Activated naive CD8-positive, alpha-beta T cell treated with anti-CD3 and anti-CD28 coated beads, Interleukin-2, amount 10 ng/mL, durations not matched to agents 7 days and 5 days (primary cell): ENCODE measurements around the gene EYA3. TPM values are rescaled to one million over a fixed set of nuclear protein-coding genes. Genes with fewer than 3 reads are reported as not detected.
A peak's percentile ranks its signal among the peaks of the same experiment; 100 is the strongest.

Experiments
- ATAC-seq: fragments of 150-1000 bp; cut with Tn5 transposase; one replicate; pipeline ENCODE4 v1.10.0; 2021; ENCODE audit warnings: low read depth, moderate library complexity
- POLR2A ChIA-PET: fragments of 350-600 bp; sonication (Branson Sonifier 250); formaldehyde crosslinking; loops from one replicate; lab custom pipeline; 2021; ENCODE audit warnings: antibody characterized with exemption; lab: Charles Lee
- DNase-seq: peaks from one replicate; pipeline ENCODE4 v3.0.0; 2021
- H3K27ac Mint-ChIP-seq: one replicate; pipeline ENCODE4 v1.8.0; 2022; ENCODE audit warnings: mild to moderate bottlenecking, mixed read lengths
- H3K27me3 Mint-ChIP-seq: one replicate; pipeline ENCODE4 v1.8.0; 2022; ENCODE audit warnings: mild to moderate bottlenecking, moderate library complexity, mixed read lengths
- H3K36me3 Mint-ChIP-seq: one replicate; pipeline ENCODE4 v1.8.0; 2021; ENCODE audit warnings: mild to moderate bottlenecking, mixed read lengths
- H3K4me1 Mint-ChIP-seq: one replicate; pipeline ENCODE4 v1.8.0; 2021; ENCODE audit warnings: mixed read lengths
- H3K4me3 Mint-ChIP-seq: one replicate; pipeline ENCODE4 v1.8.0; 2022; ENCODE audit warnings: mild to moderate bottlenecking, moderate library complexity, mixed read lengths
- H3K9me3 Mint-ChIP-seq: one replicate; pipeline ENCODE4 v1.8.0; 2021; ENCODE audit warnings: mixed read lengths
- total RNA-seq, 2 experiments: library from RNA; stranded (reverse); gene quantifications; one replicate each; pipeline ENCODE4 v1.2.3, GENCODE V29; 2021

The EYA3 gene
- total RNA-seq, 2 experiments from 2014 or later: 27.0 to 27.3 TPM

DNA sequence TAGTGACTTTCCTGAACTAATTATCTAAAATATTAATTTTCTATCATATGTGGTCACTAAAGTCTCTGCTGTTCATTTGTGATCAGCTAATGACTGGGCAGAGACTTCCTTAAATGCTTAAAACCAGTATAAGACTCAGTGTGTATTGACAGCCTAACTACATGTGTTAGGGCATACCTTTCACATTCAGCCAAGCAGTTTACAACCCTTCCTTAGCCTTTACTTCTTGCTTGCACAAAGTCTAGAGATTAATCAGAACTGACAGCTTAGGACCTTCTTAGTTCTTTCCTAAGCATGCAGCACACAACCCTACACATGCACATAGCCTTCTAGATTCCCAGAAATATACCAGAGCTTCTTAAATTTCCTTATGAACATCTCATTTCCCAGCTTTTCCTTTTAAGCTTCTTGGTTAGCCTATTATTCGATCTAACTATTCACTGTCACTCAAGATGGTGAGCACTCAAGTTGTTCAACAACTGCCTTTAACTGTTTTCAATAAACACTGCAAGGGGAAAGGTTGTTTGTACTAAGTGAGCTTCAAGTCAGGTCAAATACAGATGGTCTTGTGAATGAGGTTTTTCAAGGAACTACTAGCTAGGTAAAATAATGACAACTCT, 13.4 kb downstream of the EYA3 start:
- DNase-seq (no peak), ATAC-seq (no peak)
- Mint-ChIP-seq H3K36me3 (peaks cover 16% of the 10 kb centered on the region), H3K27me3 (no peaks in the 10 kb centered on the region), H3K4me1 (peaks cover 18% of the 10 kb centered on the region), H3K9me3 (no peaks in the 10 kb centered on the region), H3K27ac (no peak overlapping the region), H3K4me3 (no peak overlapping the region)
- POLR2A ChIA-PET: no interaction called here

DNA sequence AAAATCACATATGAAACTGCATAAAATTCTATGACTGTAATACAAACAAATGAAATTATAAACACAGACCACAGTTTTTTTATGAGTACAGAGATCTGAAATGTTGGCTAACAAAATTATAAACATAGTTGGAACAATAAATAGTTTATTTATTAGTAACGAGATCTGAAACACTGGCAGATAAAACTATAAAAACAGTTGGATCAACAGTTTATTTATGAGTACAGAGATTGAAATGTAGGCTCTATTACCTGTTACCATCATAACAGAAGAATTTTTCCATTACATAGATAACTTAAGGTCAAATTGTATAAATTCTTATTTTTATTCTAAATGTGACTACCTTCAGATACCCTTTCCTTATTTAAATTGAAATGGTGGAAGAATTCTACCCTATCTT, 14.5 kb downstream of the EYA3 start:
- no peaks in the 10 kb centered on the region for H3K27me3 Mint-ChIP-seq
- no peaks in the 10 kb centered on the region for H3K9me3 Mint-ChIP-seq
- DNase-seq (no peak), ATAC-seq (no peak)
- POLR2A ChIA-PET: no interaction called here
- no peak overlapping the region for H3K27ac Mint-ChIP-seq
- H3K36me3 Mint-ChIP-seq: peaks cover 15% of the 10 kb centered on the region
- no peak overlapping the region for H3K4me3 Mint-ChIP-seq
- peaks cover 18% of the 10 kb centered on the region for H3K4me1 Mint-ChIP-seq

DNA sequence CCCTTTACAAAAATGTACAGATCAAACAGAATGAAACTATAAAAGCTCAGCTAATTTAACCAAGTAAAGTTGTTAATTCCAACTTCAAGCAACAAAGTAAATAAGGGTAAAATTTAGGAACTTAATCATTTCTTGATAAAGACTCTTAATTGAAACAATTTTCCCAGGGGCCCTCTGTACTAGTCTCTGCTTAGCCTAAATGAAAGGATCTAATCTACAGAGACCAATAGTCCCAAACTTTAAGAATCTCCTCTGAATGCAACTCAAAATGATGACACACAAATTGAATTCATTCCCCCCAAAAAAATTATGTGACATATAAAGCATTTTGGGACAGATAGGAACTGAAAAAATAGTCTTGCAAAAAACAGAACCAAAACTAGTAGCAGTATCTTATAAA, 16.6 kb downstream of the EYA3 start:
- no peak overlapping the region for H3K4me3 Mint-ChIP-seq
- POLR2A ChIA-PET: no interaction called here
- no peak overlapping the region for H3K27ac Mint-ChIP-seq
- no peaks in the 10 kb centered on the region for H3K9me3 Mint-ChIP-seq
- peaks cover 20% of the 10 kb centered on the region for H3K4me1 Mint-ChIP-seq
- H3K27me3 Mint-ChIP-seq: no peaks in the 10 kb centered on the region
- H3K36me3 Mint-ChIP-seq: peaks cover 14% of the 10 kb centered on the region
- DNase-seq (no peak), ATAC-seq (no peak)

DNA sequence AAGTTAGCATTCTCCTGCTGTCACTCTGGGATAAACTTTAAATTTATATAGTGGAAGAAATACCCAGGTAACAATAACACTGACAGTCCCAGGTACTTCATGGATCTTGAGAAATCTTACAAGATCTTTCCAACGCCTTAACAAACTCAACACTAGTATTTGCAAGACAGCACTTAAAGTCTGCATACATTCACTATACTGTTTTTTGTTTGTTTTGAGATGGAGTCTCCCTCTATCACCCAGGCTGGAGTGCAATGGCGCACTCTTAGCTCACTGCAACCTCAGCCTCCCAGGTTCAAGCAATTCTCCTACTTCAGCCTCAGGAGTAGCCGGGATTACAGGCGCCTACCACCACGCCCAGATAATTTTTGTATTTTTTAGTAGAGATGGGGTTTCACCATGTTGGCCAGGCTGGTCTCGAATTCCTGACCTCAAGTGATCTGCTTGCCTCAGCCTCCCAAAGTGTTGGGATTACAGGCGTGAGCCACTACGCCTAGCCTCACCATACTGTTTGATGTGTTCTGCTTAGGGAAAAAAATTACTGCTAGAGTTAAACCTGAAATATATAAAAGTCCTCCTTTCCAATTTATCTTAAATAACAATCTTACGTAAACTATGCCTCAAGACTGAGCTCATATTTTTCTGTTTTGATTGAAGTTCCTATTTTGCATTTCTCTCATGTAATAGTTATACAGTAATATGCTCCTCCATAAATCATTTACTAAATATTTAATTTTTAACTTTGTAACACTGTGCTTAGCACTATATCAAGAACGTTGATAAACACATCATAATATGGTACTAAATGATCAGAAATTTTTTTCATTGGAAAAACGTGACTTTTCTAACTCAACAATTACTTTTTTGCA, 17.5 kb downstream of the EYA3 start:
- Mint-ChIP-seq H3K4me3 (no peak overlapping the region), H3K27me3 (no peaks in the 10 kb centered on the region), H3K27ac (no peak overlapping the region), H3K9me3 (no peaks in the 10 kb centered on the region), H3K36me3 (peaks cover 14% of the 10 kb centered on the region), H3K4me1 (peaks cover 20% of the 10 kb centered on the region)
- DNase-seq: no peak
- ATAC-seq: no peak
- POLR2A ChIA-PET: no interaction called here

DNA sequence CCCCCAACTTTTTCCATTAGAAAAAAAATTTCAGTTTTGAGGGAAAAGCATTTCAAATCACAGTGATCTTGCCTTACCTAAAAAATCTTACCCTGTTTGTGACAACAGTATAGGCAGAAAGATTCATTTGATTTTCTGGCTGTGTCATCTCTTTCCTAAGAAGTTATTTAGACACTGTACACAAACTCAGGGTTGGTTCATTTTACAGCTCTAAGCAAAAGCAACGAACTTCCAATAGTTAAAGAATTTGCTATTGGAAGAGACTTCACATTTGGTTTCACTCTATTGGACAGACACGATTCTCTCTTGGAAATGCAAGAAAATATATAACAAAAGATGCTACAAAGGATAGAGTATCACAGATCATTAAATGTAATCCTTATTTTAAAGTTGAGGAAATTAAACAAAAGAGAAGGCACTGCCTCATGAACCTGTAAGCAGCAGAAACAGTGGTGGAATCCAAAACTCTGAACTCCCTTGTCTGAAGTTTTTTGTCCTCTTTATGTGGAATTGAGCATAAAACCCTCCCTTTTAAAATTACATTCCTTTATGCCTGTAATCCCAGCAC, 20.8 kb downstream of the EYA3 start:
- POLR2A ChIA-PET: interaction anchor here (0.7 kb wide), 1 partner anchor 618 kb away, joined by 3 read pairs; no protein-coding TSS in a partner anchor
- H3K27ac Mint-ChIP-seq: no peak overlapping the region
- H3K9me3 Mint-ChIP-seq: no peaks in the 10 kb centered on the region

DNA sequence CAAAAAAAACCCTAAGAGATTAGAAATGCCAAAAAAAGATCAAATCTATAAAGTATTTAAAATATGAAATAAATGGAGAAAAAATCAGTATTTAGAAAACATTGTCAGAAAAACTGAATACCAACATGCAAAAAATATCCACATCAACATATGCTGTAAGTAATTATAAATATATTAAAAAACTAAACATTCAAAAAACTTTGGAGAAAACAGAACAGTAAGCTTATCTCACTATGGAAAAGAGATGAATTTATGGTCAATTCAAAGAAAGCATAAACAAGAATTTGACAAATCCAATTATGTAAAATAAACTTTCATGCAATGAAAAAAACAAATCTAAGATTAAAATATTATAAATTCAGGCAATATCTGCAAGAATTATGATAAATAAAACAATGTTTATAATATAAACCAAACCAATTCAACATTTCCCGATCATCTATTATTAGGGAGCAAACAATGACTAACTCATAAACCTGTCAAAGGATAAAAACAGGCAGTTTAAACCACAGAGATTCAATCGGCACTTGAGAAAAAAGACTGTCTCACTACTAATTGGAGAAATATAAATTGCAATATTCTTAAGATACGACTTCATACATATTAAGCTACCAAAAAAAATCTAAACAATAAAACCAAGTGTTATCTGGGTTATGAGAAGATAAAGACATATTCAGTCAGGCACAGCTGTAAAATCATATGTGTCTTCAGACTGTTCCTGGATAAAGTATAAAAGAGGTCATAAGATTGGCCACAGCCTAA, 21.8 kb downstream of the EYA3 start:
- ATAC-seq (no peak), DNase-seq (no peak)
- POLR2A ChIA-PET: no interaction called here
- Mint-ChIP-seq H3K27me3 (no peaks in the 10 kb centered on the region), H3K9me3 (no peaks in the 10 kb centered on the region), H3K36me3 (peaks cover 16% of the 10 kb centered on the region), H3K27ac (no peak overlapping the region), H3K4me1 (peaks cover 11% of the 10 kb centered on the region), H3K4me3 (no peak overlapping the region)

More for the DNA sequence above, 20.8 kb downstream of the EYA3 start:
- no peaks in the 10 kb centered on the region for H3K27me3 Mint-ChIP-seq
- peaks cover 19% of the 10 kb centered on the region for H3K36me3 Mint-ChIP-seq
- H3K4me1 Mint-ChIP-seq: peaks cover 12% of the 10 kb centered on the region
- DNase-seq: no peak
- no peak for ATAC-seq
- no peak overlapping the region for H3K4me3 Mint-ChIP-seq

DNA sequence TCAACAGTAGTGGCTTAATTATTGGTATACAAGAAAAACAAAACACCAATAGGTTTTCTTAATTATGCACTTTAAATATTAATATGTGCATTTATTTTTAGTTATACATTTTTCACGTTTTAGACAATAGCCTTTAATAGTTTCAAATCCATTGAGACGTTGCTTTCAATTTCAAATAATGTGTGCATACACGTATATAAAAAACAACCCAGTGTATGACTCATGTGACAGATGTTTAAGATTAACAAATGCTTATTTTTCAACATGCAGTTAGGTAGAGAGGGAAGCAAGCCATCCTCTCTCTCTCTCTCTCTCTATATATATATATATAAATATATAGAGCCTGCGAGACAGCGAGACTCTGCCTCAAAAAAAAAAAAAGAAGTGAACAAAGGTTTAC, 24.3 kb downstream of the EYA3 start:
- Mint-ChIP-seq H3K9me3 (peaks cover 3% of the 10 kb centered on the region), H3K27me3 (no peaks in the 10 kb centered on the region), H3K4me1 (peaks cover 20% of the 10 kb centered on the region), H3K36me3 (peaks cover 16% of the 10 kb centered on the region), H3K27ac (no peak overlapping the region), H3K4me3 (no peak overlapping the region)
- ATAC-seq (no peak), DNase-seq (no peak)
- POLR2A ChIA-PET: interaction anchor here (0.8 kb wide), 1 partner anchor 24 kb away, joined by 3 read pairs; the partner anchor contains the start of gene EYA3

DNA sequence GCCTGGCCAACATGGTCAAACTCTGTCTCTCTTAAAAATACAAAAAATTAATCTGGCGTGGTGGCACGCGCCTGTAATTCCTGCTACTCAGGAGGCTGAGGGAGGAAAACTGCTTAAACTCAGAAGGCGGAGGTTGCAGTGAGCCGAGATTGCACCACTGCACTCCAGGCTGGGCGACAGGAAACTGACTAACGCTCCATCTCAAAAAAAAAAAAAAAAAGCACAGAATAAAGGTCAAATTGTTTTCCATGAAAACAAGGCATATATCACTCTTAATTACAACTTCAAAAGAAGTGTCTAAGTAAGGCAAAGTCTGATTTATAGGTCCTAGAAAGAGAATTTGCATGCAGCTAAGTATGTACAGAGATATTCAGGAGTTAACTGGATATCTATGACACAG, 25.6 kb downstream of the EYA3 start:
- Mint-ChIP-seq H3K27ac (no peak overlapping the region), H3K4me3 (no peak overlapping the region), H3K36me3 (peaks cover 16% of the 10 kb centered on the region)

DNA sequence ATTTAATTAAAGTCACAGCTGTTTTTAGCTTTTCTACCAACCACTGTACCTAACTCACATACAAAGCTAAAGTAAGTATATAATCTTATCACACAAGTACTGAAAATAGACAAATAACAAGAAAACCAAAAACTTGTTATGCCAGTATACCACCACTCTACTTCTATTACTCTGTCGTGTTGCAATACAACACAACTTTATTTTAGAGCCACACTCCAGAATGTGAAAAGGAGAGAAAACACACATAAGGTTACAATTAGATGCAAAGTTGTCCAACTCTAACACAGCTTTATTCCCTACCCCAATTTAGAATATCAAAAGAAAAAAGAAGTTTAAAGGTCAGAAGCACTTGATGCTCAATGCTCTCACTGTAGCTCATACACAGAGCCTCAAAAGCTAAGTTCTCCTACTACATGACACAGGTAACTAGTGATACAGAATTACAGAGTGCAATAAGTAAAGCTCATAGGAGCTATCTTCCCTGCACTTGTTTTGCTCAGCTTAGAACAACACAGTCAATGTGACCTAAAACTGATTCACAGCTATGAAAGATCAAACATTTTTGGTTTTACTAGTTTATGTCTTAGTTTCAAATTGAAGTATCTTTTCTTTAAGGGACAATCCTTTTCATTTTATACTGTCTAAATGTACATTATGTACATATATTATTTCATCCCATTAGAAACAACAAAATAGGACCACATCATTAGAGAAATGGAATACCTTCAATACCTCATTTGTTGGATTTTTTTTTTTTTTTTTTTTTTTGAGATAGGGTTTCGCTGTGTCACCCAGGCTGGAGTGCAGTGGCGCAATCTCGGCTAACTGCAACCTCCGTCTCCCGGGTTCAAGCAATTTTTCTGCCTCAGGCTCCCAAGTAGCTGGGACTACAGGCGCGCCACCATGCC, 29.2 kb downstream of the EYA3 start:
- H3K27me3 Mint-ChIP-seq: no peaks in the 10 kb centered on the region
- peaks cover 3% of the 10 kb centered on the region for H3K9me3 Mint-ChIP-seq
- ATAC-seq (peak; percentile 41), DNase-seq (no peak)
- H3K36me3 Mint-ChIP-seq: peaks cover 21% of the 10 kb centered on the region
- POLR2A ChIA-PET: interaction anchor here (0.6 kb wide), 1 partner anchor 173 kb away, joined by 4 read pairs; no protein-coding TSS in a partner anchor
- peaks cover 43% of the 10 kb centered on the region for H3K4me1 Mint-ChIP-seq
- H3K27ac Mint-ChIP-seq: no peak overlapping the region
- H3K4me3 Mint-ChIP-seq: peak overlapping the region; percentile 23

More for the DNA sequence above, 25.6 kb downstream of the EYA3 start:
- Mint-ChIP-seq H3K27me3 (no peaks in the 10 kb centered on the region), H3K9me3 (peaks cover 3% of the 10 kb centered on the region), H3K4me1 (peaks cover 31% of the 10 kb centered on the region)
- no peak for DNase-seq
- POLR2A ChIA-PET: no interaction called here
- ATAC-seq: peak; percentile 14

DNA sequence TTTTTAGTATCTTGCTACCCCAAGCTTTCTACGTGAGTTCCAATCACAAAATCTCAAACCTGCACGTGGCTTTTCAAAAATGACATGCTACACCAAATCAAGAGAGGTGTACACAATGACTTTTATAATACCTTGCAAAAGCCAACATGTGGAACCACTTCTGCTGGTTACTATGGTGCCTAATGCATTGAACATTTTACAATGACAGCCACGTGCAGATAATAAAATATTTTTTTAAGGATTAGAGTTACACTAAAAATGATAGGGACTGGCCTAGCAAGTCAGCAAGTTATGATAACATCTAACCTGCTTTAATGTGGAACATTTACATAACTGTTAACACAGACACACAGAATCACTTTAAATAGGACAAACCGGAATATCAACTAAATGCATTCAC, 30.2 kb downstream of the EYA3 start:
- peaks cover 18% of the 10 kb centered on the region for H3K36me3 Mint-ChIP-seq
- peaks cover 3% of the 10 kb centered on the region for H3K9me3 Mint-ChIP-seq
- no peak overlapping the region for H3K27ac Mint-ChIP-seq
- H3K27me3 Mint-ChIP-seq: no peaks in the 10 kb centered on the region
- ATAC-seq (no peak), DNase-seq (no peak)
- POLR2A ChIA-PET: no interaction called here
- peaks cover 42% of the 10 kb centered on the region for H3K4me1 Mint-ChIP-seq
- no peak overlapping the region for H3K4me3 Mint-ChIP-seq

DNA sequence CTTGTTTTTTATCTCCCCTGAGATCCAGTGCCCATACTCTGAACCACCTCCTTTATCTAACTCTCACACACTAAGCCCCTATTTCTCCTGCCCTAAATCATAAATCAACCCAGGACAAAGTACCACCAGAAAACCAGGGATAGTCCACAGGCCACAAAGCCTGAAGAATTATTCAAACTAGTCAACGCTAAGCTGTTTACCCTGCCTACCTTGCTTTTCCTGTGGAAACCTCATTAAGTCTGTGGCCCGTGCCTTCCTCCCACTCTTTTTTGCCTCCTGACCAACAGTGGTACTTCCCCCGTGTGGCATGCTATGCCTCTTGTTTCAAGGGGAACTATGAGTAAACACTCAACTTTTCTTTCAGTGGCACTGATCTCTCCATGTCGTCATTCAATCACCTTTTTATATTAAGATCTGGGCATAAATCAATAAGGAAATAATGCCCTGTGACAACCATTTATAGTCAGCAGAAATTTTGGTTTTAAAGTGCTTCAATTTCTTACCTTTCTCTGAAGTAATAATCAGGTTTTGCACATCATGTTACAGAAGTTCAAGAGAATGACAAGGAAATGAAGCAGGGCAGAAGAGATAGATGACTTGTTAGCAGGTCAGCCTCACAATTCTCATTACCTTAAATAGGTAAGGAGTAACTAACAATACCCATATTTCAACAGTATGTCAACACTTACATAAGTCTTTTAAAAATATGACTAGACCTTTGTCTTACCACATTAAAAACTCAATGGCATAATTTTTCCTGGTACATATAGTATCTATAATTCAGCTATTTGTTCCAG, 32.1 kb downstream of the EYA3 start:
- Mint-ChIP-seq H3K27ac (peak overlapping the region; percentile 59), H3K4me1 (peaks cover 39% of the 10 kb centered on the region), H3K4me3 (peak overlapping the region; percentile 22), H3K27me3 (no peaks in the 10 kb centered on the region), H3K36me3 (peaks cover 18% of the 10 kb centered on the region), H3K9me3 (peaks cover 3% of the 10 kb centered on the region)
- DNase-seq: peak; percentile 40
- peak; percentile 80 for ATAC-seq
- POLR2A ChIA-PET: no interaction called here

DNA sequence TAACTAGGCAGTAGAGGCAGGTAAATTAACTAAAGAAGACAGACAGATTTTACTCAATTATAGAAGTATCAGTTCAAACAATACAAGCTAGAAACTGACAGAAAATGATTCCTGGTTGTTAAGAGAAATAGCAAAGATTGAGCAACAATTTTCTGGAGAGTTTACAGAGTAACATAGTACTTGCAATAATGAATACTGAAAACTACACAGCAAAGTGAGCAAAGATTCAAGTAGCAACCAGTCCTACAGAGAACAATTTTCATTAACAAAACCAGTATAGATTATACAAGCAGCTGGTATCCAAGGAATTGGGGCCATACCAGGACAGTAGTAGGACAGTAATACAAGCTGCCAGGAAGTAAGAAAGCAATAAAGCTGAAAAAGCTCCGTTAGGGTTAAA, 37.6 kb downstream of the EYA3 start:
- H3K4me3 Mint-ChIP-seq: no peak overlapping the region
- no peaks in the 10 kb centered on the region for H3K27me3 Mint-ChIP-seq
- peaks cover 7% of the 10 kb centered on the region for H3K4me1 Mint-ChIP-seq
- ATAC-seq: no peak
- H3K9me3 Mint-ChIP-seq: no peaks in the 10 kb centered on the region
- no peak overlapping the region for H3K27ac Mint-ChIP-seq
- no peak for DNase-seq
- peaks cover 25% of the 10 kb centered on the region for H3K36me3 Mint-ChIP-seq
- POLR2A ChIA-PET: interaction anchor here (0.5 kb wide), 1 partner anchor 206 kb away, joined by 3 read pairs; no protein-coding TSS in a partner anchor
